Progenitor cell of endocrine pancreas (in vitro differentiated cells): ENCODE data around the gene TP53RK. TPM values are rescaled to one million over a fixed set of nuclear protein-coding genes. Genes with fewer than 3 reads are reported as not detected.

Source experiments
- DNase-seq: peaks from one replicate; pipeline ENCODE4 v3.0.0; 2021; ENCODE audit warnings: low spot score; ENCODE audit not compliant: unreplicated experiment
- H3K27ac Mint-ChIP-seq: 2 replicates; pipeline ENCODE4 v1.8.0; 2021; ENCODE audit warnings: mild to moderate bottlenecking, moderate library complexity, mixed read lengths
- H3K27me3 Mint-ChIP-seq: 2 replicates; pipeline ENCODE4 v1.8.0; 2021; ENCODE audit warnings: mixed read lengths
- H3K36me3 Mint-ChIP-seq: 2 replicates; pipeline ENCODE4 v1.8.0; 2022; ENCODE audit warnings: mixed read lengths; ENCODE audit not compliant: insufficient read depth
- H3K4me1 Mint-ChIP-seq: 2 replicates; pipeline ENCODE4 v1.8.0; 2021; ENCODE audit warnings: low read depth, mixed read lengths
- H3K4me3 Mint-ChIP-seq: 2 replicates; pipeline ENCODE4 v1.8.0; 2021; ENCODE audit warnings: low read depth, mild to moderate bottlenecking, moderate library complexity, mixed read lengths
- H3K9me3 Mint-ChIP-seq: 2 replicates; pipeline ENCODE4 v1.8.0; 2021; ENCODE audit warnings: low read depth, mixed read lengths
- total RNA-seq: library from RNA; stranded (reverse); gene quantifications from 2 replicates; pipeline ENCODE4 v1.2.1, GENCODE V29; 2021
- TF ChIP-seq, protein P1 (sequence below): fragments of 200-600 bp; sonication (generic); IDR thresholded peaks from one replicate; pipeline ENCODE4 v1.5.0; 2021; ENCODE audit warnings: antibody characterized with exemption, mild to moderate bottlenecking; ENCODE audit not compliant: unreplicated experiment

TP53RK gene
- total RNA-seq, 1 donor from 2014 or later = 11.5 TPM

DNA sequence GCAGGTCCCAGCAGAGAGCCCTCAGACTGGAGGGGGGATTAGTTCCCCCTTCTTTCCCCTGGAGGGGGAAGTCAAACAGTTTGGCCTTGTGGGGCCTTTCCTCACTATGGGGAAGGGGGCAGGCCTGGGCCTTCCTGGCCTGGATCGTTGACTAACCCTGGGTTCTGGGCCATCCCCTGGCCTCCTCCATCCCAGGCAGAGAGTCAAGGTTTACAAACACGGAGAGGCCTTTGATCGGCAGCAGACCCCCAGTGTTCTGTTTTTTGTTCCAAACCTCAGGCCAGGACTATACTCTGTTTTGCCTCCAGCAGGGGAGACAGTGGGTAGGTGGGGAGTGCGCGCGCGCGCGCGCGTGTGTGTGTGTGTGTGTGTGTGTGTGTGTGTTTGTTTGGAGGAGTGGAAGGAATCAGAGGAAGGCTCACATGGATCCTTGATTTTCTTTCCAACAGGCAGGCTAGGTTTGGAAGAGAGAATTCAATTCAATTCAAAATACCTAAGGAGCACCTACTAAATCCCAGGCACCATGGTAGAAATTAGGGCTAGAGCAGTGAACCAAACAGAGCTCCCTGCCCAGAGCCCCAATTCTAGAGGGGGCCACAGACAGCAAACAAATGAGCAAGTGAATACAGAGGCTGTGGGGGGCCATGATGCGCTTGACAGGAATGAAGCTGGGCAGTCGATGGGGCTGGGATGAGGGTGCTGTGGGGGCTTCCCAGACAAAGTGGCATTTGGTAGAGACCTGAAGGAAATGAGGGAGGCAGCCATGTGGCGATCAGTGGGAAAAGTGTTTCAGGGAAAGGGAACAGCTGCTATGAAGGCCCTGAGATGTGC is 14.8 kb downstream of the TP53RK start:
- TF ChIP-seq, protein P1, sequence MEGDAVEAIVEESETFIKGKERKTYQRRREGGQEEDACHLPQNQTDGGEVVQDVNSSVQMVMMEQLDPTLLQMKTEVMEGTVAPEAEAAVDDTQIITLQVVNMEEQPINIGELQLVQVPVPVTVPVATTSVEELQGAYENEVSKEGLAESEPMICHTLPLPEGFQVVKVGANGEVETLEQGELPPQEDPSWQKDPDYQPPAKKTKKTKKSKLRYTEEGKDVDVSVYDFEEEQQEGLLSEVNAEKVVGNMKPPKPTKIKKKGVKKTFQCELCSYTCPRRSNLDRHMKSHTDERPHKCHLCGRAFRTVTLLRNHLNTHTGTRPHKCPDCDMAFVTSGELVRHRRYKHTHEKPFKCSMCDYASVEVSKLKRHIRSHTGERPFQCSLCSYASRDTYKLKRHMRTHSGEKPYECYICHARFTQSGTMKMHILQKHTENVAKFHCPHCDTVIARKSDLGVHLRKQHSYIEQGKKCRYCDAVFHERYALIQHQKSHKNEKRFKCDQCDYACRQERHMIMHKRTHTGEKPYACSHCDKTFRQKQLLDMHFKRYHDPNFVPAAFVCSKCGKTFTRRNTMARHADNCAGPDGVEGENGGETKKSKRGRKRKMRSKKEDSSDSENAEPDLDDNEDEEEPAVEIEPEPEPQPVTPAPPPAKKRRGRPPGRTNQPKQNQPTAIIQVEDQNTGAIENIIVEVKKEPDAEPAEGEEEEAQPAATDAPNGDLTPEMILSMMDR = no peak
- Mint-ChIP-seq H3K36me3 (peaks cover 1% of the 10 kb centered on the region), H3K27me3 (no peaks in the 10 kb centered on the region), H3K4me3 (no peak overlapping the region), H3K9me3 (peaks cover 6% of the 10 kb centered on the region), H3K4me1 (no peaks in the 10 kb centered on the region), H3K27ac (no peak overlapping the region)
- DNase-seq = no peak

DNA sequence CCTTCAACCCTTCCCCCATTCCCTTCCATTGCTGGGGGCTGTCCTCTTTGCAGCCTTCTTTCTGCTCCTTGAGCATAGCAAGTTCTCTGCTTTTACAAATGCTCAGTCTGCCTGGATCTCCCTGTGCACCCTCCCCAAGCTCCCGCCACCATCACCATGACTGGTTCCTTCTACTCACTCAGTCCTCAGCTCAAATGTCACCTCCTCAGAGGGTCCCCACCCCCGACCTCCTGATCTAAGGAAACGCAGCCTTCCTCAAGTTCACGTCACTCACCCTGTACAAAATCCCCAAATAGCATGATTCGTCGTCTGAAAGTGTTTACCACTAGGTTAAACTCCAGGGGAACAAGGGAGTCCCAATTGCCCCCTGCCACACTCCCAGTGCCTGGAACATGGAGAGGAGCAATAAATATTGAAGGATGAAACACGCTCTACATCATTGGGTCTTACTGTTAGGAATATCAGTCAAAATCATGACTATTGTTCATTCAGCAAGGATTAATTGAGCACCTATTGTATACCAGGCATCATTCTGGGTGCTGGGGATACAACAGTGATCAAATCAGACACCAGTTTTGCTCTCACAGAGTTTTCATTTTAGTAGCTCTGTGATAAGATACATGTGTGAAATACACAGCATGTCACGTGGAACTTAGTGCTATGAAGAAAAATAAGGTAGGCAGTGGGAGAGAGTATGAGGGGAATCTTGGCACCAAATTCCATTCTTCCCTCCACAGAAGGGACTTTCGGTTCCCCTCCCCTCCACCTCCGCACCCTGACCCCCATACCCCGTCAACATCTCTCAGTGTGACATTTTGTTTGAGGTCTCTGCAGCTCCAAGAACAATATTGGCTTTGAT is 15.6 kb downstream of the TP53RK start:
- Mint-ChIP-seq H3K36me3 (peaks cover 5% of the 10 kb centered on the region), H3K27me3 (no peaks in the 10 kb centered on the region), H3K4me3 (no peak overlapping the region), H3K27ac (no peak overlapping the region), H3K9me3 (peaks cover 6% of the 10 kb centered on the region), H3K4me1 (no peaks in the 10 kb centered on the region)
- TF ChIP-seq, protein P1 = no peak
- DNase-seq = no peak

DNA sequence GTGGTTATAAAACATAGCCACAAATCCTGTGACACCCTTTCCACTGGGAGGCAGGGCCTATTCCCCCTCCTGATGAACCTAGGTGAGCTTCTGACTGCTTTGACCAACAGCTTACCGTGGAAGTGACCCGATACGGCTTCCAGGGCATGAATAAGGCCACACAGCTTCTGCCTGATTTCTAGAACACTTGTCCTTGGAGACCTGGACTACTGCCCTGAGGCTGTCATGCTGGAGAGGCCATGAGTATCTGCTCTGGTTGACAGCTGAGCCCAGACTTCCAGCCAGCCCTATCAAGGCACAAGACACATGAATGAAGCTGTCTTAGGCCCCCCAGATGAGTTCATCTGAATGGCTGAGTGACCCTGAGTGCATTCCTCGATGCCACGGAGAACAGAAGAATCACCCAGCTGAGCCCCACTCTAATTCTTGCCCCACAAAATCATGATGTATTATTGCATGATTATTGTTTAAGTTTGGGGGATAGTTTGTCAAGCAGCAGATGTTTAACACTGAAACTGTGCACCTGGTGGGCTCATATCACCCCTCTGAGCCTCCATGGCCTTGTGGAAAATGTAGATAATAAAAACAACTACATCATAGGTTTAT is 16.6 kb downstream of the TP53RK start:
- no peaks in the 10 kb centered on the region for H3K4me1 Mint-ChIP-seq
- no peaks in the 10 kb centered on the region for H3K27me3 Mint-ChIP-seq
- H3K9me3 Mint-ChIP-seq = peaks cover 6% of the 10 kb centered on the region
- no peak overlapping the region for H3K4me3 Mint-ChIP-seq
- peaks cover 5% of the 10 kb centered on the region for H3K36me3 Mint-ChIP-seq
- no peak overlapping the region for H3K27ac Mint-ChIP-seq
- DNase-seq = no peak
- TF ChIP-seq, protein P1 = no peak

DNA sequence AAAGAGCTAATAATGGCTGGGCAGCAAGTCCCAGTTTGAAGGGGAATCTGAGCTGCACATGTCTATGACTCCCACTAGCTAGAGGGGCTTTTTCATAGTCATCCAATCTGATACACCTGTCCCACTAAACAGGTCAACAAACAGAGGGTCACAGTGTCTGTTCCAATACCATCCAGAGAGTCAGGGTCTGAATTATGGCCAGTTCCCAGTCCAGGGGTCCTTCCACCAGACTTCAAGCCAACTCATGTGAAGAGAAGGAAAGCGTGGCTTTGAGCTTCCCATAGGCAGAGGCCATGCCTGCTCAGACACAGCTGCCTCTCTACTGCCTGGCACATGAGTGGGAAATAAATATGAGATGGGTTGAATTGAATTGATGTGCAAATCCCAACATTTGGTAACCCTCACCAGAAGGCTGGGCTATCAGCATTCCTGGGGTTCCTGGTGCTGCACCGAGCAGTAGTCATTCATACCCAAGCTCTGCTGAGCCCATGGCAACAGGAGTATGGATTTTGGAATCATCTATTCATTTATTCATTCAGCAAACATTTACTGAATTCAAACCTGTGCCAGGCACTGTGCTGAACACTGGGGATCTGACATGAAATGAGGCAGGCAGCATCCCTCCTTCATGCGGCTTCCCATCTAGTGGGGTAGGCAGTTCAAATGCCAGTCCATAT is 17.2 kb downstream of the TP53RK start:
- peaks cover 6% of the 10 kb centered on the region for H3K9me3 Mint-ChIP-seq
- H3K4me1 Mint-ChIP-seq = no peaks in the 10 kb centered on the region
- DNase-seq = no peak
- no peak overlapping the region for H3K27ac Mint-ChIP-seq
- H3K27me3 Mint-ChIP-seq = no peaks in the 10 kb centered on the region
- H3K4me3 Mint-ChIP-seq = no peak overlapping the region
- H3K36me3 Mint-ChIP-seq = peaks cover 5% of the 10 kb centered on the region
- TF ChIP-seq, protein P1 = no peak
